ENCODE results near the gene MGLL.

MGLL gene

GRCh38 chr3:127812151-127812550 is 10.2 kb downstream of the MGLL start:
- TF ChIP-seq FOXP2 (optimal IDR thresholded peaks at IDR 0.05; ENCODE audit: control extremely low read depth, extremely low read length, insufficient read depth), result no peak
- no peak for TF ChIP-seq EZH2 (IDR thresholded peaks at IDR 0.05)
- no peak for TF ChIP-seq POLR2AphosphoS5 (IDR thresholded peaks at IDR 0.05; ENCODE audit: borderline replicate concordance, low read depth, low read length)
- no peak overlapping the region for H3K9ac ChIP-seq (ENCODE audit: insufficient read length)
- no peak overlapping the region for H3K27ac ChIP-seq
- DNase-seq (ENCODE audit: low read depth, low spot score), result no peak
- no peak overlapping the region for H3K4me3 ChIP-seq
- H3K9me3 ChIP-seq (ENCODE audit: low read depth, low read length), result no peaks in the 10 kb centered on the region
- H3K36me3 ChIP-seq (ENCODE audit: insufficient read depth, low read length), result no peaks in the 10 kb centered on the region

DNA sequence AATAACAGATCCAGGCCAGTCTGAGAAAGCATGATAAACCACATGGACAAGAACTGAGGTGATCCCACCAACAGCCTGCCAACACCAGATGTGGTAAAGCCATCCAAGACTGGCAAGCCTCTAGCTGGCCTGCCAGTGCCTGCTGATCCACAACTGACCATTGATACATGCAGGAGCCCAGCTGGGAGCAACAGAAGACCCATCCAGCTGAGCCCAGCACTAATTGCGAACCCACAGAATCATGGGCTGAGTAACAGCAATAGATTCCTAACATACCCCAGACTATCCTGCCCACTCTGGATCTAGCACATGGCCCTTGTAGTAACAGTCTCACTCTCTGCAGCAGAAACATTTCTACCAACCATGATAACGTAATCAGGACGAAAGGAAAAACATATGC is 10.6 kb downstream of the MGLL start:
- Histone ChIP-seq H3K9ac (ENCODE audit: insufficient read length) (no peak overlapping the region), H3K9me3 (ENCODE audit: low read depth, low read length) (no peaks in the 10 kb centered on the region), H3K27ac (no peak overlapping the region), H3K4me3 (no peak overlapping the region), H3K36me3 (ENCODE audit: insufficient read depth, low read length) (no peaks in the 10 kb centered on the region)
- TF ChIP-seq FOXP2 (optimal IDR thresholded peaks at IDR 0.05; ENCODE audit: control extremely low read depth, extremely low read length, insufficient read depth), result no peak
- TF ChIP-seq EZH2 (IDR thresholded peaks at IDR 0.05), result no peak
- TF ChIP-seq POLR2AphosphoS5 (IDR thresholded peaks at IDR 0.05; ENCODE audit: borderline replicate concordance, low read depth, low read length), result no peak
- DNase-seq (ENCODE audit: low read depth, low spot score), result no peak

DNA sequence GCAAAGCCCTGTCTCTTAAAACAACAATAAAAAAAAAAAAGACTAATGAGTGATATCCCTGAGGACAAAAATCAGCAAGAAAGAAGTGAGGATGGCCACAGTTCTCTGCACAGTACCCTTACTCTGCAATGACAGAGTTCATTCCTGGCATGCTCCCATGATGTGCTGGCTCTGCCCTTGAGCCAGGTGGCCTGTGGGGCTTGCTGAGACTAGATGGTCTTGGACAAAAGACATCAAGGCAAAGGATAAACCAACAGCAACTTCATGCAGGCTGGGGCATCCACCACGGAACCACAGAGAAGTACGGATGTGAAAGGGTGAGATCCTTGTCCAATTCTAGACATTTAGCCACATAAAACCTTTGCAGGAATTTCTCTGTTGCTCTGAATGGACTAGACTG is 12.7 kb downstream of the MGLL start:
- DNase-seq (ENCODE audit: low read depth, low spot score), result no peak
- H3K27ac ChIP-seq, result no peak overlapping the region
- no peaks in the 10 kb centered on the region for H3K9me3 ChIP-seq (ENCODE audit: low read depth, low read length)
- H3K4me3 ChIP-seq, result no peak overlapping the region
- no peaks in the 10 kb centered on the region for H3K36me3 ChIP-seq (ENCODE audit: insufficient read depth, low read length)
- no peak for TF ChIP-seq FOXP2 (optimal IDR thresholded peaks at IDR 0.05; ENCODE audit: control extremely low read depth, extremely low read length, insufficient read depth)
- H3K9ac ChIP-seq (ENCODE audit: insufficient read length), result no peak overlapping the region

- no peak for DNase-seq (ENCODE audit: low read depth, low spot score)
- Histone ChIP-seq H3K27ac (no peak overlapping the region), H3K36me3 (ENCODE audit: insufficient read depth, low read length) (no peaks in the 10 kb centered on the region), H3K9ac (ENCODE audit: insufficient read length) (no peak overlapping the region), H3K9me3 (ENCODE audit: low read depth, low read length) (no peaks in the 10 kb centered on the region), H3K4me3 (no peak overlapping the region)
- TF ChIP-seq FOXP2 (optimal IDR thresholded peaks at IDR 0.05; ENCODE audit: control extremely low read depth, extremely low read length, insufficient read depth), result no peak
- no peak for TF ChIP-seq EZH2 (IDR thresholded peaks at IDR 0.05)
- TF ChIP-seq POLR2AphosphoS5 (IDR thresholded peaks at IDR 0.05; ENCODE audit: borderline replicate concordance, low read depth, low read length), result no peak
Observed at GRCh38 chr3:127809211-127809610, 13.1 kb downstream of the MGLL start.

GRCh38 chr3:127808197-127808596 is 14.1 kb downstream of the MGLL start:
- Histone ChIP-seq H3K4me3 (no peak overlapping the region), H3K36me3 (ENCODE audit: insufficient read depth, low read length) (no peaks in the 10 kb centered on the region), H3K9ac (ENCODE audit: insufficient read length) (no peak overlapping the region), H3K9me3 (ENCODE audit: low read depth, low read length) (no peaks in the 10 kb centered on the region), H3K27ac (no peak overlapping the region)
- TF ChIP-seq FOXP2 (optimal IDR thresholded peaks at IDR 0.05; ENCODE audit: control extremely low read depth, extremely low read length, insufficient read depth) (no peak), POLR2AphosphoS5 (IDR thresholded peaks at IDR 0.05; ENCODE audit: borderline replicate concordance, low read depth, low read length) (no peak)
- no peak for DNase-seq (ENCODE audit: low read depth, low spot score)

- no peak for TF ChIP-seq POLR2AphosphoS5 (IDR thresholded peaks at IDR 0.05; ENCODE audit: borderline replicate concordance, low read depth, low read length)
- no peak for TF ChIP-seq EZH2 (IDR thresholded peaks at IDR 0.05)
- no peak for TF ChIP-seq FOXP2 (optimal IDR thresholded peaks at IDR 0.05; ENCODE audit: control extremely low read depth, extremely low read length, insufficient read depth)
- no peak overlapping the region for H3K9ac ChIP-seq (ENCODE audit: insufficient read length)
- H3K27ac ChIP-seq, result no peak overlapping the region
- H3K9me3 ChIP-seq (ENCODE audit: low read depth, low read length), result no peaks in the 10 kb centered on the region
- no peak for DNase-seq (ENCODE audit: low read depth, low spot score)
- no peaks in the 10 kb centered on the region for H3K36me3 ChIP-seq (ENCODE audit: insufficient read depth, low read length)
- H3K4me3 ChIP-seq, result no peak overlapping the region
Observed at GRCh38 chr3:127805026-127805753, 17.1 kb downstream of the MGLL start.

- Histone ChIP-seq H3K9ac (ENCODE audit: insufficient read length) (no peak overlapping the region), H3K9me3 (ENCODE audit: low read depth, low read length) (no peaks in the 10 kb centered on the region), H3K36me3 (ENCODE audit: insufficient read depth, low read length) (no peaks in the 10 kb centered on the region), H3K27ac (no peak overlapping the region), H3K4me3 (no peak overlapping the region)
- DNase-seq (ENCODE audit: low read depth, low spot score), result no peak
- TF ChIP-seq POLR2AphosphoS5 (IDR thresholded peaks at IDR 0.05; ENCODE audit: borderline replicate concordance, low read depth, low read length), result no peak
- no peak for TF ChIP-seq FOXP2 (optimal IDR thresholded peaks at IDR 0.05; ENCODE audit: control extremely low read depth, extremely low read length, insufficient read depth)
- no peak for TF ChIP-seq EZH2 (IDR thresholded peaks at IDR 0.05)
Observed at GRCh38 chr3:127804141-127804540, 18.2 kb downstream of the MGLL start.

DNA sequence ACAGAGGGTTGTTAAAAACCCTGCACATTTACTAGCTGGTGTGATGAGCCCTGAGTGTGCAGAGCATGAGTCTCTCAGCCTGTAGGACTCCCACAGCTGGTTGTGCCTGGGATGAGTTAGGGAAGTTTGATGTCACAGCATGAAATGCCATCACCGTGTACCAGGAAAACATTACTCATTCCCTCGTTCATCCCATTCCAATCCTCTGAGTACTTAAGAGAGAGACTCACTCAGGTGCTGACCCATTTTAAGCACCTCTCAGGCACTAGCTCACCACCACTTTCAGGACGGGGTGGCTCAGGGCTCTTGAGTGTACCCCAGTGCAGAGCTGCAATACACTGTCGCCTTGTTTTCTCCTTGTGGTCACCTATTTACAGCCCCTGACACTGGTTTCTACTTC is 18.7 kb downstream of the MGLL start:
- H3K4me3 ChIP-seq, result no peak overlapping the region
- no peak for TF ChIP-seq FOXP2 (optimal IDR thresholded peaks at IDR 0.05; ENCODE audit: control extremely low read depth, extremely low read length, insufficient read depth)
- no peak for TF ChIP-seq POLR2AphosphoS5 (IDR thresholded peaks at IDR 0.05; ENCODE audit: borderline replicate concordance, low read depth, low read length)
- no peak for TF ChIP-seq EZH2 (IDR thresholded peaks at IDR 0.05)
- H3K9ac ChIP-seq (ENCODE audit: insufficient read length), result no peak overlapping the region
- no peak overlapping the region for H3K27ac ChIP-seq
- DNase-seq (ENCODE audit: low read depth, low spot score), result no peak
- no peaks in the 10 kb centered on the region for H3K36me3 ChIP-seq (ENCODE audit: insufficient read depth, low read length)
- H3K9me3 ChIP-seq (ENCODE audit: low read depth, low read length), result no peaks in the 10 kb centered on the region

GRCh38 chr3:127802606-127803005 is 19.7 kb downstream of the MGLL start:
- TF ChIP-seq EZH2 (IDR thresholded peaks at IDR 0.05) (no peak), FOXP2 (optimal IDR thresholded peaks at IDR 0.05; ENCODE audit: control extremely low read depth, extremely low read length, insufficient read depth) (no peak), POLR2AphosphoS5 (IDR thresholded peaks at IDR 0.05; ENCODE audit: borderline replicate concordance, low read depth, low read length) (no peak)
- H3K36me3 ChIP-seq (ENCODE audit: insufficient read depth, low read length), result no peaks in the 10 kb centered on the region
- no peak for DNase-seq (ENCODE audit: low read depth, low spot score)
- H3K27ac ChIP-seq, result no peak overlapping the region
- H3K9ac ChIP-seq (ENCODE audit: insufficient read length), result no peak overlapping the region
- no peak overlapping the region for H3K4me3 ChIP-seq
- no peaks in the 10 kb centered on the region for H3K9me3 ChIP-seq (ENCODE audit: low read depth, low read length)

All from SK-N-MC (cell line).